Adrenal gland (tissue), 5 donors: ENCODE results near the gene ELSPBP1.

Experiments used
- POLR2A ChIP-seq, 2 donors: fragments of 450-650 bp; IDR thresholded peaks; one replicate each; pipeline ENCODE4 v1.6.1; 2017; ENCODE audit warnings: antibody characterized with exemption in 2 of 2, mild to moderate bottlenecking in 2 of 2, moderate library complexity in 1 of 2
- TF ChIP-seq, protein P1 (sequence below), 6 experiments: fragments of 450-650 bp in 4 of 6; fragments of 200-600 bp in 2 of 6; sonication (generic) in 1 of 6; IDR thresholded peaks; 1 replicate in 5 of 6; 2 replicates in 1 of 6; pipeline versions ENCODE4 v1.5.1 to v1.8.0; 2016 to 2021; ENCODE audit warnings: antibody characterized with exemption in 6 of 6, mild to moderate bottlenecking in 2 of 6, moderate library complexity in 1 of 6
- donor health status: DM: no; HTN: no; CAD: no.

DNA sequence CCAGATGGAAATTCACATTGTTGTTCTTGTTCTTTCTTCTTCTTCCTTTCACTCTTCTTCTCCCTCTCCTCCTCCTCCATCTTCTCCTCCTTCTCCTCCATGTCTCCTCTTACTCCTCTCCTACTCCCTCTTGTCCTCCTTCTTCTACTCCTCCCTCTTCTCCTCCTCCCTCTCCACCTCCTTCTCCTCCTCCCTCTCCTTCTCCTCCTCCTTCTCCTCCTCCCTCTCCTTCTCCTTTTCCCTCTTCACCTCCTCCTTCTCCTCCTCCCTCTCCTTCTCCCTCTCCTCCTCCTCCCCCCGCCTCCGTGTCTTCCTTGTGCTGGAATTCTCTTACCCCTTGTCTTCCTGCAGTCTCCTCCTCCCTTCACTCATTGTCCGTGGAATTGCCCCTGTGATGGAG is 31.0 kb downstream of the ELSPBP1 start:
- TF ChIP-seq POLR2A (IDR thresholded peaks at IDR 0.05) = no peak
- TF ChIP-seq, protein P1, sequence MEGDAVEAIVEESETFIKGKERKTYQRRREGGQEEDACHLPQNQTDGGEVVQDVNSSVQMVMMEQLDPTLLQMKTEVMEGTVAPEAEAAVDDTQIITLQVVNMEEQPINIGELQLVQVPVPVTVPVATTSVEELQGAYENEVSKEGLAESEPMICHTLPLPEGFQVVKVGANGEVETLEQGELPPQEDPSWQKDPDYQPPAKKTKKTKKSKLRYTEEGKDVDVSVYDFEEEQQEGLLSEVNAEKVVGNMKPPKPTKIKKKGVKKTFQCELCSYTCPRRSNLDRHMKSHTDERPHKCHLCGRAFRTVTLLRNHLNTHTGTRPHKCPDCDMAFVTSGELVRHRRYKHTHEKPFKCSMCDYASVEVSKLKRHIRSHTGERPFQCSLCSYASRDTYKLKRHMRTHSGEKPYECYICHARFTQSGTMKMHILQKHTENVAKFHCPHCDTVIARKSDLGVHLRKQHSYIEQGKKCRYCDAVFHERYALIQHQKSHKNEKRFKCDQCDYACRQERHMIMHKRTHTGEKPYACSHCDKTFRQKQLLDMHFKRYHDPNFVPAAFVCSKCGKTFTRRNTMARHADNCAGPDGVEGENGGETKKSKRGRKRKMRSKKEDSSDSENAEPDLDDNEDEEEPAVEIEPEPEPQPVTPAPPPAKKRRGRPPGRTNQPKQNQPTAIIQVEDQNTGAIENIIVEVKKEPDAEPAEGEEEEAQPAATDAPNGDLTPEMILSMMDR (IDR thresholded peaks at IDR 0.05) = no peak
